AG04450 (cell line): ENCODE data around the gene HOXB1. TPM values are rescaled to one million over a fixed set of nuclear protein-coding genes. Genes with fewer than 3 reads are reported as not detected.

Experiments
- CTCF ChIA-PET: fragments of 300-600, 350-600 bp; formaldehyde crosslinking; extraction: SDS; loops from one replicate; lab custom pipeline; 2022; ENCODE audit warnings: antibody characterized with exemption, inconsistent platforms; lab: Charles Lee
- POLR2A ChIA-PET: fragments of 350-600 bp; formaldehyde crosslinking; extraction: SDS; loops from one replicate; lab custom pipeline; 2021; ENCODE audit warnings: antibody characterized with exemption, inconsistent platforms; lab: Yijun Ruan, JAX
- DNase-seq: peaks from one replicate; pipeline ENCODE4 v3.0.0-alpha.2; 2011; ENCODE audit warnings: low read depth, low spot score
- H3K27ac ChIP-seq: one replicate; pipeline ENCODE4 v1.5.1; 2012; ENCODE audit warnings: low read depth, low read length, control low read depth
- H3K27me3 ChIP-seq: one replicate; pipeline ENCODE4 v1.6.0; 2012; ENCODE audit warnings: low read length; ENCODE audit not compliant: control insufficient read depth, insufficient read depth
- H3K4me3 ChIP-seq: 2 replicates; pipeline ENCODE4 v1.5.1; 2011; ENCODE audit warnings: mild to moderate bottlenecking, low read depth, low read length, control low read depth
- H3K9me3 ChIP-seq: 2 replicates; pipeline ENCODE4 v1.5.1; 2012; ENCODE audit warnings: low read length; ENCODE audit not compliant: control insufficient read depth, insufficient read depth
- polyA plus RNA-seq: library from polyadenylated mRNA; depleted of rRNA; stranded (reverse); fragments of >200 nt; gene quantifications from 2 replicates; pipeline ENCODE4 v1.2.3, GENCODE V29; 2011
- TF ChIP-seq, protein P1 (sequence below): IDR thresholded peaks from 2 replicates; pipeline ENCODE4 v1.5.1; 2011; ENCODE audit warnings: low read depth, low read length, control low read depth, inconsistent platforms

Gene HOXB1
- polyA plus RNA-seq, 1 experiment: not detected

- POLR2A ChIA-PET: no interaction called here
- no peak overlapping the region for H3K27ac ChIP-seq
- no peak overlapping the region for H3K4me3 ChIP-seq
- no peaks in the 10 kb centered on the region for H3K27me3 ChIP-seq
- DNase-seq: no peak
- peaks cover 4% of the 10 kb centered on the region; the same call in 1 of the 2 replicates for H3K9me3 ChIP-seq
- CTCF ChIA-PET: no interaction called here
- TF ChIP-seq, protein P1, sequence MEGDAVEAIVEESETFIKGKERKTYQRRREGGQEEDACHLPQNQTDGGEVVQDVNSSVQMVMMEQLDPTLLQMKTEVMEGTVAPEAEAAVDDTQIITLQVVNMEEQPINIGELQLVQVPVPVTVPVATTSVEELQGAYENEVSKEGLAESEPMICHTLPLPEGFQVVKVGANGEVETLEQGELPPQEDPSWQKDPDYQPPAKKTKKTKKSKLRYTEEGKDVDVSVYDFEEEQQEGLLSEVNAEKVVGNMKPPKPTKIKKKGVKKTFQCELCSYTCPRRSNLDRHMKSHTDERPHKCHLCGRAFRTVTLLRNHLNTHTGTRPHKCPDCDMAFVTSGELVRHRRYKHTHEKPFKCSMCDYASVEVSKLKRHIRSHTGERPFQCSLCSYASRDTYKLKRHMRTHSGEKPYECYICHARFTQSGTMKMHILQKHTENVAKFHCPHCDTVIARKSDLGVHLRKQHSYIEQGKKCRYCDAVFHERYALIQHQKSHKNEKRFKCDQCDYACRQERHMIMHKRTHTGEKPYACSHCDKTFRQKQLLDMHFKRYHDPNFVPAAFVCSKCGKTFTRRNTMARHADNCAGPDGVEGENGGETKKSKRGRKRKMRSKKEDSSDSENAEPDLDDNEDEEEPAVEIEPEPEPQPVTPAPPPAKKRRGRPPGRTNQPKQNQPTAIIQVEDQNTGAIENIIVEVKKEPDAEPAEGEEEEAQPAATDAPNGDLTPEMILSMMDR: no peak
These were observed 3.9 kb downstream of the HOXB1 start for GRCh38 chr17:48526608-48527546.

- Histone ChIP-seq H3K27ac (no peak overlapping the region), H3K4me3 (no peak overlapping the region), H3K27me3 (no peaks in the 10 kb centered on the region), H3K9me3 (peaks cover 4% of the 10 kb centered on the region; the same call in 1 of the 2 replicates)
- ChIA-PET POLR2A (interaction anchor here (0.8 to 1.9 kb wide), 2 partner anchors 19 to 50 kb away, joined by 4 to 5 read pairs; no protein-coding TSS in a partner anchor), CTCF (interaction anchor here (1.5 to 1.8 kb wide), 3 partner anchors 18 to 22 kb away, joined by 4 to 12 read pairs (median 8); no protein-coding TSS in a partner anchor)
- DNase-seq: no peak
- TF ChIP-seq, protein P1: peak; percentile 55
These were observed 7.8 kb downstream of the HOXB1 start for GRCh38 chr17:48523010-48523409.

- Histone ChIP-seq H3K9me3 (no peaks in the 10 kb centered on the region; the same call in 1 of the 2 replicates), H3K4me3 (no peak overlapping the region), H3K27me3 (peaks cover 2% of the 10 kb centered on the region), H3K27ac (no peak overlapping the region)
- DNase-seq: no peak
- TF ChIP-seq, protein P1: no peak
- CTCF ChIA-PET: interaction anchor here (0.7 to 1.8 kb wide), 5 partner anchors 18 to 110 kb away, joined by 3 to 12 read pairs (median 4); no protein-coding TSS in a partner anchor
- POLR2A ChIA-PET: interaction anchor here (0.8 to 1.9 kb wide), 3 partner anchors 18 to 50 kb away, joined by 3 to 5 read pairs (median 4); no protein-coding TSS in a partner anchor
These were observed 8.7 kb downstream of the HOXB1 start for GRCh38 chr17:48522031-48522653.

DNA sequence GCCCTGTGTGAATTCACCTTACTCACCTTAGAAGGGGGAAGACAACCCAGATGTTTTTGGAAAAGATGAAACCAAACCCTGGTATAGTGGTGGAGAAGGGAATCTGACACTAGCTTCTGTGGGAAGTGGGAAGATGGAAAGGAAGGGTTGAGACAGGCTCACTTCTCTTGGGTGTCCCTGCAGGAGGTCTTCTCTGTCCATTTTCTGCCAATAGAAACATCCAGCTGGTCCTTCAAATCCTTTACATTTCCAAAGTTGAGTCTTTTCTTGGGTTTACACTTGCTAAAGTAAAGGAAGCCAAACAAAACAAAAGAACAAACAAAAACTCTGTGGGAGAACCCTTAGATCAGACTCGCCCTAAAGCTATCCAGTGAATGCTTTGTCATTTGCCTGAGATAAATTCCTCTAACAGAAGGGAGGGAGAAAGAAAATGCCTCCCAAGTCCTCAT, 10.2 kb downstream of the HOXB1 start:
- Histone ChIP-seq H3K9me3 (no peaks in the 10 kb centered on the region), H3K27ac (no peak overlapping the region), H3K4me3 (no peak overlapping the region), H3K27me3 (peaks cover 2% of the 10 kb centered on the region)
- POLR2A ChIA-PET: interaction anchor here (1.0 to 1.6 kb wide), 2 partner anchors 17 to 21 kb away, joined by 4 read pairs; no protein-coding TSS in a partner anchor
- no peak for DNase-seq
- TF ChIP-seq, protein P1: no peak
- CTCF ChIA-PET: interaction anchor here (0.6 to 0.8 kb wide), 2 partner anchors 9 to 390 kb away, joined by 3 to 9 read pairs; no protein-coding TSS in a partner anchor
